ENCODE measurements around the gene GSG1L.
A peak's percentile ranks its signal among the peaks of the same experiment; 100 is the strongest.
"Not testable (repeated sequence)": the region's sequence is repeated elsewhere in the genome, so short reads cannot be mapped to it uniquely, and the experiment has no call there.

GSG1L gene

GRCh38 chr16:27977966-27978365, 85.5 kb downstream of the GSG1L start:
- peak in 1 of 2 experiments; percentile 53 for DNase-seq

- DNase-seq: no peak
Measured at GRCh38 chr16:27976990-27977389, 86.5 kb downstream of the GSG1L start.

- no peak for DNase-seq
Measured at GRCh38 chr16:27974896-27975540, 88.5 kb downstream of the GSG1L start.

GRCh38 chr16:27973678-27974077, 89.8 kb downstream of the GSG1L start:
- DNase-seq: no peak

GRCh38 chr16:27972500-27972899, 91.0 kb downstream of the GSG1L start:
- peak; percentile 3 to 30 for DNase-seq

GRCh38 chr16:27969574-27969973, 93.9 kb downstream of the GSG1L start:
- DNase-seq: no peak

- DNase-seq: no peak
Measured at GRCh38 chr16:27967169-27967568, 96.3 kb downstream of the GSG1L start.

GRCh38 chr16:27966756-27967155, 96.8 kb downstream of the GSG1L start:
- DNase-seq: no peak

- DNase-seq: no peak
Measured at GRCh38 chr16:27965801-27966200, 97.7 kb downstream of the GSG1L start.

GRCh38 chr16:27963471-27963965, 100.0 kb downstream of the GSG1L start:
- no peak for DNase-seq

GRCh38 chr16:27962197-27962596, 101.3 kb downstream of the GSG1L start:
- DNase-seq: no peak

GRCh38 chr16:27961296-27961620, 102.3 kb downstream of the GSG1L start:
- DNase-seq: no peak

GRCh38 chr16:27960619-27961295, 102.8 kb downstream of the GSG1L start:
- no peak for DNase-seq

GRCh38 chr16:27959914-27960313, 103.6 kb downstream of the GSG1L start:
- no peak for DNase-seq

- DNase-seq: no peak
Measured at GRCh38 chr16:27954191-27954590, 109.3 kb downstream of the GSG1L start.

GRCh38 chr16:27952811-27953210, 110.7 kb downstream of the GSG1L start:
- no peak for DNase-seq

- no peak for DNase-seq
Measured at GRCh38 chr16:27951489-27952120, 111.9 kb downstream of the GSG1L start.

- no peak for DNase-seq
Measured at GRCh38 chr16:27950206-27950887, 113.2 kb downstream of the GSG1L start.

- no peak for DNase-seq
Measured at GRCh38 chr16:27947696-27948095, 115.8 kb downstream of the GSG1L start.

- peak in 1 of 2 experiments; percentile 11 for DNase-seq
Measured at GRCh38 chr16:27945233-27945973, 118.1 kb downstream of the GSG1L start.

- no peak for DNase-seq
Measured at GRCh38 chr16:27943766-27944165, 119.7 kb downstream of the GSG1L start.

GRCh38 chr16:27942071-27942470, 121.4 kb downstream of the GSG1L start:
- not testable (repeated sequence) for DNase-seq

- DNase-seq: no peak
Measured at GRCh38 chr16:27935076-27935475, 128.4 kb downstream of the GSG1L start.

Measured in NCI-H446 (cell line).